Endothelial cell of umbilical vein (primary cell): ENCODE results near the gene KLK1. TPM values are rescaled to one million over a fixed set of nuclear protein-coding genes. Genes with fewer than 3 reads are reported as not detected.

Experiments used
- BruUV-seq: library from RNA; stranded (reverse); fragments of 400-500 nt; replicated peaks from 2 replicates; lab custom pipeline; 2021; lab: Mats Ljungman, UMichigan
- CTCF ChIA-PET: fragments of 300-600, 350-600 bp; sonication (Branson Sonifier 250); formaldehyde crosslinking; loops from one replicate; lab custom pipeline; 2021; ENCODE audit warnings: antibody characterized with exemption, inconsistent platforms; lab: Charles Lee
- POLR2A ChIA-PET: fragments of 300-600, 350-600 bp; sonication (Branson Sonifier 250); formaldehyde crosslinking; loops from one replicate; lab custom pipeline; 2021; ENCODE audit warnings: antibody characterized with exemption, inconsistent platforms; lab: Charles Lee
- DNase-seq: peaks from one replicate; pipeline ENCODE4 v3.0.0-alpha.2; 2011; ENCODE audit warnings: low read depth, low spot score
- FAIRE-seq: peaks from 2 replicates; lab custom pipeline; 2011; peaks lifted over from hg19 to GRCh38; lab: Jason Lieb, UNC
- H2AFZ ChIP-seq: 2 replicates; pipeline ENCODE4 v1.6.0; 2012; ENCODE audit warnings: low read depth, low read length, control low read depth, inconsistent platforms
- H3K27ac ChIP-seq: 2 replicates; pipeline ENCODE4 v1.5.1; 2011; ENCODE audit warnings: low read depth, mild to moderate bottlenecking, control low read depth, low read length, moderate library complexity; ENCODE audit not compliant: insufficient read depth
- H3K27me3 ChIP-seq, 2 experiments: 2 replicates each; pipeline versions ENCODE4 v1.6.0 to v1.6.1; 2011; ENCODE audit warnings: low read length in 2 of 2, mixed read lengths in 1 of 2; ENCODE audit not compliant: control insufficient read depth in 2 of 2, insufficient read depth in 2 of 2
- H3K36me3 ChIP-seq, 2 experiments: 2 replicates in 1 of 2; 3 replicates in 1 of 2; pipeline ENCODE4 v1.5.1; 2011; ENCODE audit warnings: low read length in 2 of 2, mild to moderate bottlenecking in 1 of 2, moderate library complexity in 1 of 2; ENCODE audit not compliant: control insufficient read depth in 2 of 2, insufficient read depth in 2 of 2; ENCODE audit errors: extremely low read depth in 1 of 2
- H3K4me1 ChIP-seq: 3 replicates; pipeline ENCODE4 v1.5.1; 2011; ENCODE audit warnings: mild to moderate bottlenecking, low read length; ENCODE audit not compliant: control insufficient read depth, insufficient read depth; ENCODE audit errors: extremely low read depth
- H3K4me2 ChIP-seq: 2 replicates; pipeline ENCODE4 v1.6.1; 2011; ENCODE audit warnings: low read length, control low read depth, mixed read lengths; ENCODE audit not compliant: insufficient read depth
- H3K4me3 ChIP-seq, 3 experiments: fragments of 200-600 bp in 1 of 3; sonication (generic), shearing (Covaris generic) in 1 of 3; replicated peaks in 1 of 3; 2 replicates each; pipeline ENCODE4 v1.5.1; 2011 to 2016; ENCODE audit warnings: control low read depth in 3 of 3, low read length in 3 of 3, mild to moderate bottlenecking in 2 of 3, inconsistent platforms in 1 of 3, low read depth in 1 of 3, moderate library complexity in 1 of 3; ENCODE audit not compliant: insufficient read depth in 1 of 3
- H3K79me2 ChIP-seq: 2 replicates; pipeline ENCODE4 v1.6.0; 2012; ENCODE audit warnings: low read length, inconsistent platforms; ENCODE audit not compliant: control insufficient read depth, insufficient read depth
- H3K9ac ChIP-seq: replicated peaks from 2 replicates; pipeline ENCODE3; 2011; ENCODE audit warnings: low read length, control low read depth; ENCODE audit not compliant: insufficient read depth; ENCODE audit errors: extremely low read depth
- H3K9me1 ChIP-seq: replicated peaks from 3 replicates; pipeline ENCODE4 v1.6.0; 2011; ENCODE audit warnings: mild to moderate bottlenecking, low read length; ENCODE audit not compliant: control insufficient read depth, insufficient read depth; ENCODE audit errors: extremely low read depth
- H3K9me3 ChIP-seq: replicated peaks from 2 replicates; pipeline ENCODE4 v1.5.1; 2012; ENCODE audit warnings: low read length, inconsistent platforms; ENCODE audit not compliant: control insufficient read depth, insufficient read depth
- H4K20me1 ChIP-seq: replicated peaks from 2 replicates; pipeline ENCODE3; 2011; ENCODE audit warnings: mild to moderate bottlenecking, low read length; ENCODE audit not compliant: control insufficient read depth, insufficient read depth; ENCODE audit errors: extremely low read depth
- EZH2 ChIP-seq: IDR thresholded peaks from 2 replicates; pipeline ENCODE4 v1.6.1; 2012; ENCODE audit warnings: borderline replicate concordance, low read depth, mild to moderate bottlenecking, moderate library complexity, low read length, inconsistent platforms; ENCODE audit not compliant: severe bottlenecking
- FOS ChIP-seq: IDR thresholded peaks from 2 replicates; pipeline ENCODE4 v1.6.1; 2011; ENCODE audit warnings: mild to moderate bottlenecking, low read length, moderate library complexity, borderline replicate concordance; ENCODE audit not compliant: insufficient read depth
- GATA2 ChIP-seq: IDR thresholded peaks from 2 replicates; pipeline ENCODE4 v1.7.0; 2011; ENCODE audit warnings: low read depth, mild to moderate bottlenecking, moderate library complexity, mixed read lengths, low read length; ENCODE audit not compliant: insufficient read length, insufficient read depth
- POLR2A ChIP-seq: IDR thresholded peaks from 2 replicates; pipeline ENCODE4 v1.6.1; 2012; ENCODE audit warnings: low read depth, mild to moderate bottlenecking, control low read depth, low read length
- POLR2AphosphoS5 ChIP-seq: IDR thresholded peaks from 2 replicates; pipeline ENCODE4 v1.6.1; 2012; ENCODE audit warnings: low read depth, mild to moderate bottlenecking, control low read depth, low read length, moderate library complexity; ENCODE audit not compliant: insufficient read depth
- dilution Hi-C: fragments of 300-500 bp; cut with MboI; formaldehyde crosslinking; loops from one replicate; pipeline ENCODE4 v1.15.0; 2019; ENCODE audit warnings: low sequenced_read_pairs; ENCODE audit not compliant: extremely low pct_ligation_motif_present
- intact Hi-C: fragments of 100-400 bp; cut with micrococcal nuclease; formaldehyde crosslinking; loops from one replicate; pipeline ENCODE4 v1.10.0; 2022
- polyA plus RNA-seq, 4 experiments: library from polyadenylated mRNA; depleted of rRNA in 3 of 4; stranded (reverse) in 3 of 4; unstranded in 1 of 4; fragments of >200 nt; gene quantifications; 2 replicates each; pipeline versions ENCODE4 v1.2.1 to v1.2.3, GENCODE V29; 2011 to 2012; ENCODE audit warnings: missing spikeins in 1 of 4
- total RNA-seq: library from RNA; stranded (reverse); gene quantifications from 2 replicates; pipeline ENCODE4 v1.2.3, GENCODE V29; 2021
- TF ChIP-seq, protein P1 (sequence below): IDR thresholded peaks from 2 replicates; pipeline ENCODE4 v1.6.1; 2011; ENCODE audit not compliant: insufficient read depth, insufficient read length
- TF ChIP-seq, protein P2 (sequence below), 2 donors: IDR thresholded peaks; 1 replicate in 1 of 2; 2 replicates in 1 of 2; pipeline ENCODE4 v1.5.1; 2011; ENCODE audit warnings: low read length in 2 of 2, mild to moderate bottlenecking in 2 of 2, moderate library complexity in 2 of 2, control low read depth in 1 of 2, inconsistent platforms in 1 of 2, low read depth in 1 of 2; ENCODE audit not compliant: insufficient read depth in 1 of 2; ENCODE audit errors: extremely low read depth in 1 of 2

KLK1 gene
- total and polyA plus RNA-seq, 2 donors (not counting 3 experiments of a cell fraction or from before 2014, with no cell fraction given) = 0.08 TPM; not detected in 1

DNA sequence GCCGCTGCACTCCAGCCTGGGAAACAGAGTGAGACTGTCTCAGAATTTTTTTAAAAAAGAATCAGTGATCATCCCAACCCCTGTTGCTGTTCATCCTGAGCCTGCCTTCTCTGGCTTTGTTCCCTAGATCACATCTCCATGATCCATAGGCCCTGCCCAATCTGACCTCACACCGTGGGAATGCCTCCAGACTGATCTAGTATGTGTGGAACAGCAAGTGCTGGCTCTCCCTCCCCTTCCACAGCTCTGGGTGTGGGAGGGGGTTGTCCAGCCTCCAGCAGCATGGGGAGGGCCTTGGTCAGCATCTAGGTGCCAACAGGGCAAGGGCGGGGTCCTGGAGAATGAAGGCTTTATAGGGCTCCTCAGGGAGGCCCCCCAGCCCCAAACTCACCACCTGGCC, 49.5 kb upstream of the KLK1 start, which contains the start of gene KLK2:
TSS of gene KLK2 (plus strand) at position 384 of the 400 bp plus-strand sequence. CDS start 35 bp downstream, outside the sequence.
- dilution Hi-C loops = no loop called here
- intact Hi-C loops = loop anchor here (1.0 kb wide), 1 partner anchor 20 kb away; no protein-coding TSS in a partner anchor
- H3K27me3 ChIP-seq = peaks cover 0 to 2% of the 10 kb centered on the region in 2 experiments
- H3K9me3 ChIP-seq = no peaks in the 10 kb centered on the region
- FAIRE-seq = no peak
- H4K20me1 ChIP-seq = no peaks in the 10 kb centered on the region
- H3K36me3 ChIP-seq = no peaks in the 10 kb centered on the region
- TF ChIP-seq POLR2AphosphoS5 = no peak
- TF ChIP-seq FOS = no peak
- TF ChIP-seq GATA2 = no peak
- no peak for TF ChIP-seq POLR2A
- TF ChIP-seq, protein P1, sequence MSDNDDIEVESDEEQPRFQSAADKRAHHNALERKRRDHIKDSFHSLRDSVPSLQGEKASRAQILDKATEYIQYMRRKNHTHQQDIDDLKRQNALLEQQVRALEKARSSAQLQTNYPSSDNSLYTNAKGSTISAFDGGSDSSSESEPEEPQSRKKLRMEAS = no peak
- TF ChIP-seq, protein P2, sequence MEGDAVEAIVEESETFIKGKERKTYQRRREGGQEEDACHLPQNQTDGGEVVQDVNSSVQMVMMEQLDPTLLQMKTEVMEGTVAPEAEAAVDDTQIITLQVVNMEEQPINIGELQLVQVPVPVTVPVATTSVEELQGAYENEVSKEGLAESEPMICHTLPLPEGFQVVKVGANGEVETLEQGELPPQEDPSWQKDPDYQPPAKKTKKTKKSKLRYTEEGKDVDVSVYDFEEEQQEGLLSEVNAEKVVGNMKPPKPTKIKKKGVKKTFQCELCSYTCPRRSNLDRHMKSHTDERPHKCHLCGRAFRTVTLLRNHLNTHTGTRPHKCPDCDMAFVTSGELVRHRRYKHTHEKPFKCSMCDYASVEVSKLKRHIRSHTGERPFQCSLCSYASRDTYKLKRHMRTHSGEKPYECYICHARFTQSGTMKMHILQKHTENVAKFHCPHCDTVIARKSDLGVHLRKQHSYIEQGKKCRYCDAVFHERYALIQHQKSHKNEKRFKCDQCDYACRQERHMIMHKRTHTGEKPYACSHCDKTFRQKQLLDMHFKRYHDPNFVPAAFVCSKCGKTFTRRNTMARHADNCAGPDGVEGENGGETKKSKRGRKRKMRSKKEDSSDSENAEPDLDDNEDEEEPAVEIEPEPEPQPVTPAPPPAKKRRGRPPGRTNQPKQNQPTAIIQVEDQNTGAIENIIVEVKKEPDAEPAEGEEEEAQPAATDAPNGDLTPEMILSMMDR (IDR thresholded peaks at IDR 0.05; ENCODE audit: extremely low read depth in 1 of 2, insufficient read depth in 1 of 2, low read depth in 1 of 2, low read length in 2 of 2) = no peak
- no peak for TF ChIP-seq EZH2
- no peaks in the 10 kb centered on the region for H3K79me2 ChIP-seq
- H3K9me1 ChIP-seq = no peaks in the 10 kb centered on the region
- DNase-seq = no peak
- H3K4me1 ChIP-seq = no peaks in the 10 kb centered on the region
- no peak within 1 kb of the TSS for H3K4me3 ChIP-seq
- H3K27ac ChIP-seq = no peak within 1 kb of the TSS
- no peak within 1 kb of the TSS for H2AFZ ChIP-seq
- H3K4me2 ChIP-seq = no peak within 1 kb of the TSS
- BruUV-seq = no TSS peak
- ChIA-PET POLR2A (no interaction called here), CTCF (no interaction called here)
- no peak within 1 kb of the TSS for H3K9ac ChIP-seq
